Colonic mucosa (tissue), 4 donors: ENCODE data around the gene TRIO. TPM values are rescaled to one million over a fixed set of nuclear protein-coding genes. Genes with fewer than 3 reads are reported as not detected.

Experiments used
- DNase-seq: peaks from one replicate; pipeline ENCODE4 v3.0.0-alpha.2; 2020
- H3K27ac ChIP-seq: fragments of 200-600 bp; one replicate; pipeline ENCODE4 v1.8.0; 2021
- H3K27me3 ChIP-seq: fragments of 200-600 bp; one replicate; pipeline ENCODE4 v1.8.0; 2021
- H3K36me3 ChIP-seq: fragments of 200-600 bp; one replicate; pipeline ENCODE4 v1.8.0; 2021
- H3K4me1 ChIP-seq: fragments of 200-600 bp; one replicate; pipeline ENCODE4 v1.8.0; 2021; ENCODE audit warnings: mild to moderate bottlenecking
- H3K4me3 ChIP-seq: fragments of 200-600 bp; one replicate; pipeline ENCODE4 v1.8.0; 2021
- H3K9ac ChIP-seq, 2 donors: one replicate each; pipeline ENCODE4 v1.7.0; 2013; ENCODE audit warnings: control low read depth in 2 of 2, low read depth in 2 of 2, low read length in 2 of 2
- H3K9me3 ChIP-seq: fragments of 200-600 bp; one replicate; pipeline ENCODE4 v1.8.0; 2021
- intact Hi-C: fragments of 100-400 bp; cut with DNase I; formaldehyde crosslinking; loops from one replicate; pipeline ENCODE4 v1.14.1; 2022
- total RNA-seq, 2 donors: library from RNA; stranded (reverse); fragmentation: NEBNext Ultra II Directional in 1 of 2; extraction: Animal tissue kit (Norgen Biotek cat#: 25700) in 1 of 2; gene quantifications; one replicate each; pipeline ENCODE4 v1.2.1, GENCODE V29; 2021
- TF ChIP-seq, protein P1 (sequence below): fragments of 200-600 bp; IDR thresholded peaks from one replicate; pipeline ENCODE4 v1.8.0; 2022; ENCODE audit warnings: antibody characterized with exemption, mild to moderate bottlenecking
- donor health status: healthy.
- donor health status: DM: no; HTN: no; CAD: no.
- donor health status: DM: no; HTN: no; CAD: no.

TRIO gene
- total RNA-seq, 2 donors from 2014 or later: 134 to 138 TPM

DNA sequence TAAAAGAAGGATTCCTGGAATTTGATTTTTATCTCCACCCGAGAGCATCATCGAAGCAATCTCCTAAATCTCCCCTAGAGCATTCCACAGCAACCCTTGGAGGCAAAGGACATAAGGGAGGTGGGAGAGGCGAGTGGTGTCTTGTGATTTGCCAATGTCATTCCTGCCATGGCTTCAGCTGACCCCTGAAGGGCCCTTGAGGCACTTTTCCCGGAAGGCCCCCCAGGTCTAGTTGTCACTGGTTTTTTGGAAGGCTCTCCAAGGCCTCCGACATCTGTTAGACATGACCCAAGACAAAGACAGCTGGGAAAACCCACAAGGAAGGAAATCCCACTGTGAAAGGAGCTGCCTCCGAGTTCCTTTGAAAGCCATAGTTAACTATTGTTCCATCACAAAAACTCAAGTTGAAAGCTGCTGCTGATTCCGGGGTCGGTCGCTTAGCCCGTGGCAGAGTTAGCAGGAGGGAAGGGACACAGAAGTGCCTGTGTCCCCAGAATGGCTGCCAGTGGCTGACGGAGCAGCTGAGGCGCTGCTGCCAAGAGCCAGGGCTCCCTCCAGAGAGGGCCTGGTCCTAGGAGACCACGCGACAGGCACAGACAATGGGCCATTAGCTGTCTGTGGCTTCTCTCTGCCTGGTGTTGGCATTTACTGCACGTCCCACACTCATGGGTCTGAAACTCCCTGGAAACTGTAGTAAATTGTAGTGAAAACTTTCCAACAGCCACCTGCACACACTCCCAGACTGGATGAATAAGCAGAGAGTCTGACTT is 24.4 kb upstream of the TRIO start:
- intact Hi-C loops: no loop called here
- Histone ChIP-seq H3K27me3 (no peaks in the 10 kb centered on the region), H3K4me1 (no peaks in the 10 kb centered on the region), H3K9me3 (no peaks in the 10 kb centered on the region), H3K36me3 (no peaks in the 10 kb centered on the region), H3K4me3 (no peak overlapping the region), H3K27ac (no peak overlapping the region), H3K9ac (no peak overlapping the region)
- TF ChIP-seq, protein P1, sequence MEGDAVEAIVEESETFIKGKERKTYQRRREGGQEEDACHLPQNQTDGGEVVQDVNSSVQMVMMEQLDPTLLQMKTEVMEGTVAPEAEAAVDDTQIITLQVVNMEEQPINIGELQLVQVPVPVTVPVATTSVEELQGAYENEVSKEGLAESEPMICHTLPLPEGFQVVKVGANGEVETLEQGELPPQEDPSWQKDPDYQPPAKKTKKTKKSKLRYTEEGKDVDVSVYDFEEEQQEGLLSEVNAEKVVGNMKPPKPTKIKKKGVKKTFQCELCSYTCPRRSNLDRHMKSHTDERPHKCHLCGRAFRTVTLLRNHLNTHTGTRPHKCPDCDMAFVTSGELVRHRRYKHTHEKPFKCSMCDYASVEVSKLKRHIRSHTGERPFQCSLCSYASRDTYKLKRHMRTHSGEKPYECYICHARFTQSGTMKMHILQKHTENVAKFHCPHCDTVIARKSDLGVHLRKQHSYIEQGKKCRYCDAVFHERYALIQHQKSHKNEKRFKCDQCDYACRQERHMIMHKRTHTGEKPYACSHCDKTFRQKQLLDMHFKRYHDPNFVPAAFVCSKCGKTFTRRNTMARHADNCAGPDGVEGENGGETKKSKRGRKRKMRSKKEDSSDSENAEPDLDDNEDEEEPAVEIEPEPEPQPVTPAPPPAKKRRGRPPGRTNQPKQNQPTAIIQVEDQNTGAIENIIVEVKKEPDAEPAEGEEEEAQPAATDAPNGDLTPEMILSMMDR: no peak
- DNase-seq: no peak

DNA sequence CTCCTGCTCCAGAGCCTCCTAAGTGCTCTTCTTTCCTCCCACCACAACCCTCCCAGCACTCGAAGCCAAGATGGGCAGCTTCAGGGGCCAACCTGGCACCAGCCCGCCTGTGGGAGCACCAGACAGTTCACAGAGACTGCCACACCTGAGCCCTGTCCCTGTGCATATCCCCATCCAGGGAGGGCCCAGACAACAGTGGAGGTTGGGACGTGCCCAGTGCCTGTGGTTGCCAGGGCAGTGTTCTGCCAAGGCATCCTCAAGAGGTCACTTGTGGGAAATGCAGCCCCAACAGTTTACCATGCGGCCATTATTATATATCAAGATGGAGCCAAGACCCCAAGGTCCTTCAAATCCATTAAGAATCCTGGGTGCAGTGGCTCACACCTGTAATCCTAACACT is 23.0 kb upstream of the TRIO start:
- no peak for DNase-seq
- H3K4me1 ChIP-seq: no peaks in the 10 kb centered on the region

DNA sequence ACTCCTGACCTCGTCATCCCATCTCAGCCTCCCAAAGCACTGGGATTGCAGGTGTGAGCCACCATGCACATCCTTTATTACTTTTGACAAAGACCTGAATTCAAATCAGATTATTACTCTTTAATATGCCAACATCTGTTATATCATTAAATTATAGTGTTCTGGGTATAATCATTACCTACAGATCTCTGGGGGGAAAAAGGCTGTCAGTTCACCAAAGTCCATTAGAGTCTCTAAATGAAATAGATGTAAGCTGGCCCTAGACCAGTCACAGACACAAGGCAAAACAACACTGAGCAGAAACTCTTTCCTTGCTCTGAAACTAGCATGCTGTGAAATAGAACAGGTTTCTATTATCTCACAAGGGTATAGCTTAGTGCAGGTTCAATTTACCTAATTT is 21.6 kb upstream of the TRIO start:
- no peaks in the 10 kb centered on the region for H3K27me3 ChIP-seq
- TF ChIP-seq, protein P1: no peak
- H3K4me1 ChIP-seq: no peaks in the 10 kb centered on the region
- H3K27ac ChIP-seq: no peak overlapping the region
- H3K9me3 ChIP-seq: no peaks in the 10 kb centered on the region
- DNase-seq: no peak
- no peak overlapping the region for H3K9ac ChIP-seq
- intact Hi-C loops: no loop called here
- H3K4me3 ChIP-seq: no peak overlapping the region
- no peaks in the 10 kb centered on the region for H3K36me3 ChIP-seq

More for the DNA sequence above, 23.0 kb upstream of the TRIO start:
- Histone ChIP-seq H3K9me3 (no peaks in the 10 kb centered on the region), H3K4me3 (no peak overlapping the region), H3K36me3 (no peaks in the 10 kb centered on the region), H3K9ac (no peak overlapping the region), H3K27me3 (no peaks in the 10 kb centered on the region), H3K27ac (no peak overlapping the region)
- TF ChIP-seq, protein P1: no peak
- intact Hi-C loops: no loop called here

DNA sequence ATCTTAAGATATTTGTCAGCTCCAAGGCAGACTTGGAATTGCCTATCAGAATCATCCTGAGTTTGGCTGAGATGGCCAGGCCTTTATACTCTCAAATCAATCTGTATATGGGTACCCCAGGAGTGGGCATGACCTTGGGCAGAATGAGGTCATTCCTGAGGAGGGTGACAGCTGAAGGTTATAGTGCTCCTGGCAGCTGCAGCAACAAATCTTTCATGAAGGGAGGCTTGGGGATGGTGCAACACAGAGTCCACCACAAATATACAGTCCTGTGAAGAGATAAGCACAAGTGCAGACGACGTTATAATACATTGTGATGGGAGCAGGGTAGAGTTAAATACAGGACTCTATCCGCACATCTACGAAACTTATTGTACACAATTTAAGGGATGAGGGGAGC is 21.1 kb upstream of the TRIO start:
- H3K27ac ChIP-seq: no peak overlapping the region
- no peaks in the 10 kb centered on the region for H3K36me3 ChIP-seq
- no peaks in the 10 kb centered on the region for H3K9me3 ChIP-seq
- intact Hi-C loops: no loop called here
- no peaks in the 10 kb centered on the region for H3K4me1 ChIP-seq
- H3K27me3 ChIP-seq: no peaks in the 10 kb centered on the region
- no peak overlapping the region for H3K9ac ChIP-seq
- DNase-seq: no peak
- H3K4me3 ChIP-seq: no peak overlapping the region
- TF ChIP-seq, protein P1: no peak

DNA sequence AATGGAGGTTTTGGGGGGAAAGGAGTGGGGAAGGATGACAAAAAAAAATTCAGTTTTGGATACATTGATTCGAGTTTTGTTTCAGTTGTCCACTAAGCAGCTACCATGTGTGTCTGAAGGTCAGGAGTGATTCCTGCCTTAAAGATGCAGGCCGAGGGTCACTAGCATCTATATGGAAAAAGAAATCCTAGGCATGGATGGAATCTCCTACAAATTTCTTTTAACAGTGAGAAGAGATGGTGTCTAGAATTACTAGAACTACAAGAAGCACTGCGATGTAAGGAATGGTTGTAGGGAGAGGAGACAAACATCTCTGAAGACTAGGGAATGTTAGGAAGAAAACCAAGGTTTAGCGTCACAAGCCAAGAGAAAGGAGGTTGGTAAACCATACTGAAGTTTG is 19.6 kb upstream of the TRIO start:
- DNase-seq: no peak
- intact Hi-C loops: no loop called here
- H3K4me3 ChIP-seq: no peak overlapping the region
- H3K9ac ChIP-seq: no peak overlapping the region
- H3K36me3 ChIP-seq: no peaks in the 10 kb centered on the region
- H3K27me3 ChIP-seq: no peaks in the 10 kb centered on the region
- TF ChIP-seq, protein P1: no peak
- no peaks in the 10 kb centered on the region for H3K4me1 ChIP-seq
- no peak overlapping the region for H3K27ac ChIP-seq
- no peaks in the 10 kb centered on the region for H3K9me3 ChIP-seq
